Fibroblast of lung (primary cell): ENCODE results near the gene SLC35F3.

Source experiments
- EZH2 ChIP-seq: IDR thresholded peaks from 2 replicates; pipeline ENCODE4 v1.5.1; 2012; ENCODE audit warnings: low read length, control low read depth, mild to moderate bottlenecking; ENCODE audit errors: missing control alignments
- TF ChIP-seq, protein P1 (sequence below), 2 donors: IDR thresholded peaks in 1 of 2; conservative IDR thresholded peaks in 1 of 2; 1 replicate in 1 of 2; 2 replicates in 1 of 2; pipeline ENCODE4 v1.5.1; 2011 to 2012; ENCODE audit warnings: low read length in 2 of 2, control low read depth in 1 of 2, inconsistent platforms in 1 of 2, low read depth in 1 of 2, mild to moderate bottlenecking in 1 of 2

GRCh38 chr1:234258071-234258470 is 353.6 kb downstream of the SLC35F3 start:
- TF ChIP-seq, protein P1, sequence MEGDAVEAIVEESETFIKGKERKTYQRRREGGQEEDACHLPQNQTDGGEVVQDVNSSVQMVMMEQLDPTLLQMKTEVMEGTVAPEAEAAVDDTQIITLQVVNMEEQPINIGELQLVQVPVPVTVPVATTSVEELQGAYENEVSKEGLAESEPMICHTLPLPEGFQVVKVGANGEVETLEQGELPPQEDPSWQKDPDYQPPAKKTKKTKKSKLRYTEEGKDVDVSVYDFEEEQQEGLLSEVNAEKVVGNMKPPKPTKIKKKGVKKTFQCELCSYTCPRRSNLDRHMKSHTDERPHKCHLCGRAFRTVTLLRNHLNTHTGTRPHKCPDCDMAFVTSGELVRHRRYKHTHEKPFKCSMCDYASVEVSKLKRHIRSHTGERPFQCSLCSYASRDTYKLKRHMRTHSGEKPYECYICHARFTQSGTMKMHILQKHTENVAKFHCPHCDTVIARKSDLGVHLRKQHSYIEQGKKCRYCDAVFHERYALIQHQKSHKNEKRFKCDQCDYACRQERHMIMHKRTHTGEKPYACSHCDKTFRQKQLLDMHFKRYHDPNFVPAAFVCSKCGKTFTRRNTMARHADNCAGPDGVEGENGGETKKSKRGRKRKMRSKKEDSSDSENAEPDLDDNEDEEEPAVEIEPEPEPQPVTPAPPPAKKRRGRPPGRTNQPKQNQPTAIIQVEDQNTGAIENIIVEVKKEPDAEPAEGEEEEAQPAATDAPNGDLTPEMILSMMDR (conservative IDR thresholded peaks at IDR 0.05 in 1 of 2, IDR thresholded peaks at IDR 0.05 in 1 of 2; ENCODE audit: low read depth in 1 of 2, low read length in 2 of 2) = no peak
- no peak for TF ChIP-seq EZH2
